Keratinocyte (primary cell): Measurements from ENCODE around the gene ETV3. TPM values are rescaled to one million over a fixed set of nuclear protein-coding genes. Genes with fewer than 3 reads are reported as not detected.

Experiments used
- DNase-seq: peaks from one replicate; pipeline ENCODE4 v3.0.0-alpha.2; 2011; ENCODE audit warnings: low read depth, missing footprints, low spot score
- FAIRE-seq: peaks from 2 replicates; lab custom pipeline; 2011; peaks lifted over from hg19 to GRCh38; lab: Jason Lieb, UNC
- H2AFZ ChIP-seq: 2 replicates; pipeline ENCODE4 v1.6.0; 2012; ENCODE audit warnings: low read length, control low read depth, inconsistent platforms; ENCODE audit not compliant: control insufficient read depth
- H3K27ac ChIP-seq: 2 replicates; pipeline ENCODE4 v1.5.1; 2011; ENCODE audit warnings: low read length; ENCODE audit not compliant: control insufficient read depth, insufficient read depth
- H3K27me3 ChIP-seq: 3 replicates; pipeline ENCODE4 v1.6.0; 2011; ENCODE audit warnings: low read length; ENCODE audit not compliant: control insufficient read depth, insufficient read depth; ENCODE audit errors: extremely low read depth
- H3K36me3 ChIP-seq, 2 experiments: 2 replicates in 1 of 2; 3 replicates in 1 of 2; pipeline ENCODE4 v1.5.1; 2011; ENCODE audit warnings: low read length in 2 of 2, mild to moderate bottlenecking in 1 of 2; ENCODE audit not compliant: control insufficient read depth in 2 of 2, insufficient read depth in 2 of 2; ENCODE audit errors: extremely low read depth in 1 of 2
- H3K4me1 ChIP-seq: 3 replicates; pipeline ENCODE4 v1.5.1; 2011; ENCODE audit warnings: low read length; ENCODE audit not compliant: control insufficient read depth, insufficient read depth; ENCODE audit errors: extremely low read depth
- H3K4me2 ChIP-seq: 3 replicates; pipeline ENCODE4 v1.6.0; 2011; ENCODE audit warnings: low read depth, low read length; ENCODE audit not compliant: control insufficient read depth, insufficient read depth; ENCODE audit errors: extremely low read depth
- H3K4me3 ChIP-seq, 3 experiments: fragments of 200-600 bp in 1 of 3; sonication (generic) in 1 of 3; 2 replicates in 2 of 3; 3 replicates in 1 of 3; pipeline ENCODE4 v1.5.1; 2011 to 2016; ENCODE audit warnings: low read length in 3 of 3, mild to moderate bottlenecking in 3 of 3, control low read depth in 2 of 3, inconsistent platforms in 1 of 3, low read depth in 1 of 3, mixed read lengths in 1 of 3, mixed run types in 1 of 3, moderate library complexity in 1 of 3; ENCODE audit not compliant: control insufficient read depth in 2 of 3, insufficient read depth in 2 of 3; ENCODE audit errors: extremely low read depth in 1 of 3
- H3K79me2 ChIP-seq: 2 replicates; pipeline ENCODE4 v1.6.0; 2012; ENCODE audit warnings: low read length; ENCODE audit not compliant: control insufficient read depth, insufficient read depth
- H3K9ac ChIP-seq: 3 replicates; pipeline ENCODE4 v1.6.0; 2011; ENCODE audit warnings: low read length; ENCODE audit not compliant: control insufficient read depth, insufficient read depth; ENCODE audit errors: extremely low read depth
- H3K9me1 ChIP-seq: 3 replicates; pipeline ENCODE4 v1.6.0; 2011; ENCODE audit warnings: low read length; ENCODE audit not compliant: control insufficient read depth, insufficient read depth; ENCODE audit errors: extremely low read depth
- H3K9me3 ChIP-seq: 2 replicates; pipeline ENCODE4 v1.5.1; 2012; ENCODE audit warnings: low read depth, low read length; ENCODE audit not compliant: control insufficient read depth
- H4K20me1 ChIP-seq: 3 replicates; pipeline ENCODE4 v1.6.0; 2011; ENCODE audit warnings: low read length; ENCODE audit not compliant: control insufficient read depth, insufficient read depth; ENCODE audit errors: extremely low read depth
- CTCF ChIP-seq, 3 experiments: IDR thresholded peaks in 1 of 3; conservative IDR thresholded peaks in 1 of 3; optimal IDR thresholded peaks in 1 of 3; 2 replicates in 2 of 3; 3 replicates in 1 of 3; pipeline versions ENCODE3 to v1.5.1; 2011; ENCODE audit warnings: low read length in 3 of 3, mild to moderate bottlenecking in 3 of 3, moderate library complexity in 2 of 3, control low read depth in 1 of 3, inconsistent platforms in 1 of 3; ENCODE audit not compliant: insufficient read depth in 2 of 3; ENCODE audit errors: extremely low read depth in 1 of 3
- EZH2 ChIP-seq: IDR thresholded peaks from one replicate; pipeline ENCODE4 v1.6.1; 2012; ENCODE audit warnings: inconsistent platforms, mild to moderate bottlenecking, low read length, moderate library complexity
- dilution Hi-C: fragments of 300-500 bp; cut with MboI; formaldehyde crosslinking; loops from one replicate; pipeline ENCODE4 v1.7.0; 2020; ENCODE audit warnings: low sequenced_read_pairs; ENCODE audit not compliant: extremely low pct_ligation_motif_present
- polyA plus RNA-seq, 5 experiments: library from polyadenylated mRNA; depleted of rRNA in 3 of 5; stranded (reverse) in 3 of 5; stranded (forward) in 1 of 5; unstranded in 1 of 5; fragments of >200 nt; gene quantifications; 1 replicate in 1 of 5; 2 replicates in 3 of 5; 3 replicates in 1 of 5; pipeline versions ENCODE4 v1.2.1 to v1.2.3, GENCODE V29; 2011 to 2012; ENCODE audit warnings: missing spikeins in 2 of 5, low read depth in 1 of 5, low replicate concordance in 1 of 5

Gene ETV3
- polyA plus RNA-seq, 1 donor (not counting 4 experiments of a cell fraction or from before 2014, with no cell fraction given): 22.3 TPM

GRCh38 chr1:157077394-157077793, 60.8 kb downstream of the ETV3 start:
- DNase-seq (no peak), FAIRE-seq (no peak)
- no peak overlapping the region for H2AFZ ChIP-seq
- no peaks in the 10 kb centered on the region for H3K9me1 ChIP-seq
- H3K27ac ChIP-seq: no peak overlapping the region
- no peaks in the 10 kb centered on the region for H3K9me3 ChIP-seq
- no peaks in the 10 kb centered on the region for H3K27me3 ChIP-seq
- peaks cover 4% of the 10 kb centered on the region for H3K4me1 ChIP-seq
- H3K36me3 ChIP-seq: no peaks in the 10 kb centered on the region
- H4K20me1 ChIP-seq: no peaks in the 10 kb centered on the region
- H3K9ac ChIP-seq: no peak overlapping the region
- H3K4me2 ChIP-seq: no peak overlapping the region
- dilution Hi-C loops: no loop called here
- TF ChIP-seq EZH2: no peak
- TF ChIP-seq CTCF (optimal IDR thresholded peaks at IDR 0.05 in 1 of 3, IDR thresholded peaks at IDR 0.05 in 1 of 3, conservative IDR thresholded peaks at IDR 0.05 in 1 of 3; ENCODE audit: extremely low read depth in 1 of 3, insufficient read depth in 2 of 3, low read length in 3 of 3): no peak
- no peak overlapping the region for H3K4me3 ChIP-seq
- no peaks in the 10 kb centered on the region for H3K79me2 ChIP-seq

GRCh38 chr1:157073944-157074685, 64.1 kb downstream of the ETV3 start:
- dilution Hi-C loops: no loop called here
- Histone ChIP-seq H3K27ac (no peak overlapping the region), H3K9me1 (no peaks in the 10 kb centered on the region), H3K4me1 (peaks cover 4% of the 10 kb centered on the region), H3K36me3 (no peaks in the 10 kb centered on the region), H3K4me3 (no peak overlapping the region), H3K27me3 (no peaks in the 10 kb centered on the region), H2AFZ (peak overlapping the region; percentile 77), H4K20me1 (no peaks in the 10 kb centered on the region), H3K4me2 (peak overlapping the region; percentile 69), H3K79me2 (no peaks in the 10 kb centered on the region), H3K9me3 (no peaks in the 10 kb centered on the region), H3K9ac (no peak overlapping the region)
- TF ChIP-seq EZH2 (no peak), CTCF (optimal IDR thresholded peaks at IDR 0.05 in 1 of 3, IDR thresholded peaks at IDR 0.05 in 1 of 3, conservative IDR thresholded peaks at IDR 0.05 in 1 of 3; ENCODE audit: extremely low read depth in 1 of 3, insufficient read depth in 2 of 3, low read length in 3 of 3) (peak; percentile 61 to 79 (median 65))
- peak; percentile 4 for DNase-seq
- peak; percentile 90 for FAIRE-seq

Other genes starting within 250 kb of the ETV3 start
- 4.0 to 4.8 TPM (median 4.2 TPM) in 3 replicates for gene PEAR1, start 244.7 kb downstream of the ETV3 start, polyA plus RNA-seq
- gene LRRC71, start 217.8 kb downstream of the ETV3 start, polyA plus RNA-seq: not detected in 3 replicates
- 7.8 to 13.0 TPM (median 8.0 TPM) in 3 replicates for gene ARHGEF11, start 92.7 kb downstream of the ETV3 start, polyA plus RNA-seq
- not detected in 3 replicates for gene ETV3L, start 38.6 kb downstream of the ETV3 start, polyA plus RNA-seq